GM18951 (cell line): ENCODE data around the gene PKLR.
"Not testable (repeated sequence)": the region's sequence is repeated elsewhere in the genome, so short reads cannot be mapped to it uniquely, and the experiment has no call there.

Experiments
- POLR2A ChIP-seq: IDR thresholded peaks from 4 replicates; pipeline ENCODE4 v1.6.1; 2011; ENCODE audit warnings: mild to moderate bottlenecking; ENCODE audit not compliant: insufficient read length, insufficient read depth; ENCODE audit errors: extremely low read depth
- in situ Hi-C: fragments of 300-500 bp; cut with MboI; formaldehyde crosslinking; loops from one replicate; pipeline ENCODE4 v1.12.0; 2022; ENCODE audit warnings: low sequenced_read_pairs, mixed read lengths, inconsistent platforms; ENCODE audit not compliant: unreplicated experiment

PKLR gene

GRCh38 chr1:155307247-155307740, 6.1 kb upstream of the PKLR start:
- in situ Hi-C loops: no loop called here
- TF ChIP-seq POLR2A: no peak

DNA sequence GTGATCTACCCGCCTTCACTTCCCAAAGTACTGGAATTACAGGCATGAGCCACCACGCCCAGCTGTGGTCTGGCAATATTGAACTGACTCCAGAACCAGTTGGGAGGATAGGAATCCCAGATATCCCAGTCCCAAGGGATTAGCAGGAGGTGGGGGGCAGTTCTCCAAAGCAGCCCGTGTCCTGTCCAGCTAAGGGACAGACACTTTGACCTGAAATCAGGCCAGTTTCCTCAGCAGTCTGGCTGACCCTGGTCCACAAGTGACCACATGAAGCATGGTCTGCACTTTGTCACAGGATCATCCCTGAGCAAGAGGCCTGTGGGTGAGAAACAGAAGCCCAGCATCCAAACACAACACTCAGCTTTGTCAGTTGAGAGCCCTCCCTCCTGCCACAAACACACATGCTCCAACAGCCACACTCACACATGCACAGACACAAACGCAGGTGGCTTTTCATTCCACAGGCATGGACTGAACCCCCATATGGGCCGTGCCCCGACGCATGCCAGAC, 4.7 kb upstream of the PKLR start:
- no peak for TF ChIP-seq POLR2A
- in situ Hi-C loops: no loop called here

DNA sequence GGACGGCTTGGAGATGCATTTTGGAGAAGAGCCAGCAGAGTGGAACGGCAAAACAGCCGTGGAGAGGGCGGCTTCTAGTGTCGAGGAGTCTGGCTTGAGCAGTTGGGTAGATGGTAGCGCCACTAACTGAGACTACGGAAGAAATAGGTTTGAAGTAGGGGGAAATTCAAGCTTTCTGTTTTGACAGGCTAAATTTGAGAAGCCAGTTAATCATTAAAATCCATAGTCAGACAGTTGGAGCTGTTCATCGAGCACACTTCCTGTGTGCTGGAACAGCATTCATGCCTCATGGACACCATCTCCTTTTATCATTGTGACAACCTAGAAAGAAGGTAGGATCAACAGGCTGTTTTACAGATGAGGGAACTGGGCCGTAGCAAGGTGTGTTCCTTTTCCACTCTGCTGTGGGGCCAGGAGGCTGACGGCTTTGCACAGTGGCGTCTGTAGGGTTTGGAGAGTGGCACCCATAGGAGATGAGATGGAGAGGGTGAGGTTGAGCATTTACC, 3.4 kb upstream of the PKLR start:
- TF ChIP-seq POLR2A: peak; percentile 65
- in situ Hi-C loops: no loop called here

- no peak for TF ChIP-seq POLR2A
- in situ Hi-C loops: no loop called here
Observed at GRCh38 chr1:155300553-155301329, 497 bp downstream of the PKLR start.

- in situ Hi-C loops: no loop called here
- no peak for TF ChIP-seq POLR2A
Observed at GRCh38 chr1:155300024-155300423, 1.2 kb downstream of the PKLR start.

DNA sequence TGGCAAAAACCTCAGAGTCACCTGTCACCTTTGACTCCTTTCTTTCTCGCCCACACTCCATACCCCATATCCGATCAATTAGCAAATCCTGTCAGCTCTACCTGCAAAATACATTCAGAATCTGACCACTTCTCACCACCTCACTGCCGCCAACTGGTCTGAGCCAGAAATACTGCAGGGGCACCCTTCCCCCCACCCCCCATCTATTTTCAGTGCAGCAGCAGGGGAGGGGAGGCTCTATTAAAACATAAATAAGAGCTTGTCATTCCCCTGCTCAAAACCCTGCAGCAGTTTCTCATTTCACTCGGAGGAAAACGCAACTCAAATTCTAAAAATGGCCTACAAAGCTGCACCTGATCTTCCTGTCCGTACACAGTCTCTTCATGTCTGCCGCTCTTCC, 3.9 kb downstream of the PKLR start:
- in situ Hi-C loops: no loop called here
- TF ChIP-seq POLR2A: no peak

- in situ Hi-C loops: no loop called here
- no peak for TF ChIP-seq POLR2A
Observed at GRCh38 chr1:155296661-155297060, 4.6 kb downstream of the PKLR start.

DNA sequence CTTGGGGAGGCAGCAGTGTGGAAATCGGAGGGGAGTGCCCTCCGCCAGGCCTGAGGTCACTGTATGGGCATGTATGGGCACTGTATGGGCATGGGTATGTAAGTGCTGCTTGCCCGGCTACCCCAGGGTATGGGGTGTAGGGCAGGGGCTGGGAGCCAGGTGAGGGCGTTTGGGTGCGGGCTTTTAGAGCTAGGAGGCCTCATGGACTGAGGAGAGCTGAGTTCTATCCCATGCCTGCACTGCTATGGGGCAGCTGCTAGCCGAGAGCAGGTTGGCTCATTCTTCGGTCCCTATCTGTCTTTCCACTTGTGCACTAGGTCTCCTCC, 5.3 kb downstream of the PKLR start:
- TF ChIP-seq POLR2A: no peak
- in situ Hi-C loops: no loop called here

- in situ Hi-C loops: no loop called here
Observed at GRCh38 chr1:155295183-155295941, 5.9 kb downstream of the PKLR start.

DNA sequence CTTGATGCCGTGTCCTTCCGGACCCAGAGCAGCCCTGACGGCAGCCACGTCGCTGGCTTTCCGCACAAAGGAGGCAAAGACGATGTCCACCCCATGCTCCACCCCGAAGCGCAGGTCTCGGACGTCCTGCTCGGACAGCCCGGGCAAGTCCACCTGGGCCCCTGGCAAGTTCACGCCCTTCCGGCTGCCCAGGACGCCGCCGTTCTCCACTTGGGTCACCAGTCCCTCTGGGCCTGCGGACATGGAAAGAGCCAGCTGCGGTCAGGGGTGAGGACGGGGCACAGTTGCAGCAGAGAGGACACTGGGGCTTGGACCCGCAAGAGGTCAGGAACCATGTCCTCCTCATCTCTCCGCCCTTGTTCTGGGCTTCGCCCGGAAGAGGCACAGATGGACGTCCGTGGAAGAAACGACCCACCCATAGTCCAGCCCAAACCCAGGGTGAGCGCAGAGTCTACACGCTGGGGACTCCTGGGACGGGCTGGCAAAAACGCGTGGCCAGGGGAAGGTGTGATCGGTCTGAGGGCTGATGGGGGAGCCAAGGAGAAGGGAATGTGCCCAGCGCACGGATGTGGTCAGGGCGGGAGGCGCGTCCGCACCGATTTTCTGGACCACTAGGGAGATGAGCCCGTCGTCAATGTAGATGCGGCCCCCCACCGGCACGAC, 6.6 kb downstream of the PKLR start:
- no peak for TF ChIP-seq POLR2A
- in situ Hi-C loops: no loop called here

More at GRCh38 chr1:155295183-155295941, 5.9 kb downstream of the PKLR start:
- TF ChIP-seq POLR2A: no peak

GRCh38 chr1:155293086-155293749, 8.0 kb downstream of the PKLR start:
- in situ Hi-C loops: no loop called here
- no peak for TF ChIP-seq POLR2A

- in situ Hi-C loops: not testable (repeated sequence)
Observed at GRCh38 chr1:155291006-155291405, 10.2 kb downstream of the PKLR start.
